Measurements from ENCODE around the gene GFAP.

GFAP gene

GRCh38 chr17:44921122-44921882 is 6.0 kb upstream of the GFAP start:
- POLR2A ChIA-PET = interaction anchor here (0.7 to 2.0 kb wide), 10 partner anchors 10 to 101 kb away, joined by 3 to 6 read pairs (median 3); partner anchors contain the start of gene C1QL1
- no peak for DNase-seq (ENCODE audit: extremely low spot score)
- TF ChIP-seq ARNT (IDR thresholded peaks at IDR 0.05) = no peak
- TF ChIP-seq FOXK2 (IDR thresholded peaks at IDR 0.05) = no peak
- no peak for TF ChIP-seq FOXA1 (IDR thresholded peaks at IDR 0.05)
- TF ChIP-seq L3MBTL2 (conservative IDR thresholded peaks at IDR 0.05) = no peak
- TF ChIP-seq FOXM1 (IDR thresholded peaks at IDR 0.05; ENCODE audit: borderline replicate concordance) = no peak
- no peak for TF ChIP-seq ZNF384 (IDR thresholded peaks at IDR 0.05)
- TF ChIP-seq LEF1 (IDR thresholded peaks at IDR 0.05; ENCODE audit: borderline replicate concordance) = no peak
- TF ChIP-seq CTBP1 (IDR thresholded peaks at IDR 0.05; ENCODE audit: borderline replicate concordance) = no peak
- TF ChIP-seq PKNOX1 (IDR thresholded peaks at IDR 0.05) = no peak
- TF ChIP-seq HDGF (IDR thresholded peaks at IDR 0.05; ENCODE audit: borderline replicate concordance) = no peak
- no peak for TF ChIP-seq SUZ12 (IDR thresholded peaks at IDR 0.05)
- no peak for TF ChIP-seq NFRKB (IDR thresholded peaks at IDR 0.05)
- TF ChIP-seq SP1 (IDR thresholded peaks at IDR 0.05) = no peak
- TF ChIP-seq TARDBP (IDR thresholded peaks at IDR 0.05) = no peak
- TF ChIP-seq BHLHE40 (IDR thresholded peaks at IDR 0.05; ENCODE audit: borderline replicate concordance) = no peak
- TF ChIP-seq ELF4 (IDR thresholded peaks at IDR 0.05) = no peak
- CTCF ChIA-PET = interaction anchor here (0.7 to 2.7 kb wide), 12 partner anchors 10 to 214 kb away, joined by 3 to 40 read pairs (median 6); partner anchors contain the start of genes ACBD4 and C1QL1

GRCh38 chr17:44920565-44920940 is 5.3 kb upstream of the GFAP start:
- no peak for TF ChIP-seq FOXA1 (IDR thresholded peaks at IDR 0.05)
- no peak for TF ChIP-seq SUZ12 (IDR thresholded peaks at IDR 0.05)
- no peak for TF ChIP-seq FOXM1 (IDR thresholded peaks at IDR 0.05; ENCODE audit: borderline replicate concordance)
- no peak for TF ChIP-seq BHLHE40 (IDR thresholded peaks at IDR 0.05; ENCODE audit: borderline replicate concordance)
- no peak for TF ChIP-seq HDGF (IDR thresholded peaks at IDR 0.05; ENCODE audit: borderline replicate concordance)
- no peak for TF ChIP-seq ARNT (IDR thresholded peaks at IDR 0.05)
- no peak for TF ChIP-seq L3MBTL2 (conservative IDR thresholded peaks at IDR 0.05)
- TF ChIP-seq NFRKB (IDR thresholded peaks at IDR 0.05) = no peak
- TF ChIP-seq PKNOX1 (IDR thresholded peaks at IDR 0.05) = no peak
- TF ChIP-seq ELF4 (IDR thresholded peaks at IDR 0.05) = no peak
- TF ChIP-seq CTBP1 (IDR thresholded peaks at IDR 0.05; ENCODE audit: borderline replicate concordance) = no peak
- no peak for TF ChIP-seq LEF1 (IDR thresholded peaks at IDR 0.05; ENCODE audit: borderline replicate concordance)
- TF ChIP-seq ZNF384 (IDR thresholded peaks at IDR 0.05) = no peak
- no peak for TF ChIP-seq FOXK2 (IDR thresholded peaks at IDR 0.05)
- CTCF ChIA-PET = interaction anchor here (0.6 to 2.7 kb wide), 18 partner anchors 10 to 215 kb away, joined by 3 to 40 read pairs (median 4); partner anchors contain the start of genes ACBD4, C1QL1 and EFTUD2
- POLR2A ChIA-PET = interaction anchor here (0.8 to 2.0 kb wide), 9 partner anchors 10 to 102 kb away, joined by 3 to 6 read pairs (median 3); partner anchors contain the start of gene C1QL1
- no peak for DNase-seq (ENCODE audit: extremely low spot score)

DNA sequence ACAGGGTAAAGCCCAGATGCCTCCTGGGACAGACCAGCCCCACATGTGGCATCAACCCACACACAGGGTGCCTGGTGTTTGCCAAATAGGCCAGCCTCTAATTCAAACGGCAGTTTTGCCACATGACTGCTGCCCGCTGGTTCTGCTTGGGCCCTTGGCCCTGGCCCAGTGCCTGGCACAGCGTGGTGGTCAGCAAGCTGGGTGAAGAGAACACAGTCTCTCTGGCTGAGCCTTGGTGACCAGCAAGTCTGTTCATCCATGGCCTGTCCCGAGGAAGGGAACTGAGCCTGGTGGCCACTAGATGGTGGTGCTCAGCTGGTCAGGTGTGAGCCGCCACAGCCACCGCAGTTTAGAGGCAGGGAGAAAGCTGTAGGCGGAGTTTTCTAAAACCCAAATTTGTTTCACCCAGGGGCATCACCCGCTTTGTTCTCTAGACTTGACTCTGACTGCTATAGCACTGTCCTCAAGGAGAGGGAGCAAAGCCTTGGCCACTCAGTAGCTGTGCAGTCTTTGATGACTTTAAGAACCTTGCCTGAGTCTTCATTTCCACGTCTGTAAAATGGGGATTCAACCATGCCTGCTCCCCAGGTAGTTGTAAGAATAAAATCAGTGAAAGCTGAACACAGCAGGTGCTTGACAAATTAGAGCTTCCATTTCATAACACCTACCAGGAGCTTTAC is 4.7 kb upstream of the GFAP start:
- CTCF ChIA-PET = interaction anchor here (0.6 to 2.7 kb wide), 18 partner anchors 9 to 215 kb away, joined by 3 to 40 read pairs (median 4); partner anchors contain the start of genes ACBD4, C1QL1 and EFTUD2
- TF ChIP-seq PKNOX1 (IDR thresholded peaks at IDR 0.05) = no peak
- no peak for TF ChIP-seq SP1 (IDR thresholded peaks at IDR 0.05)
- no peak for TF ChIP-seq SUZ12 (IDR thresholded peaks at IDR 0.05)
- TF ChIP-seq CTBP1 (IDR thresholded peaks at IDR 0.05; ENCODE audit: borderline replicate concordance) = no peak
- TF ChIP-seq ZNF384 (IDR thresholded peaks at IDR 0.05) = no peak
- TF ChIP-seq LEF1 (IDR thresholded peaks at IDR 0.05; ENCODE audit: borderline replicate concordance) = no peak
- TF ChIP-seq TARDBP (IDR thresholded peaks at IDR 0.05) = no peak
- TF ChIP-seq BHLHE40 (IDR thresholded peaks at IDR 0.05; ENCODE audit: borderline replicate concordance) = no peak
- TF ChIP-seq HDGF (IDR thresholded peaks at IDR 0.05; ENCODE audit: borderline replicate concordance) = no peak
- no peak for TF ChIP-seq ARNT (IDR thresholded peaks at IDR 0.05)
- TF ChIP-seq FOXM1 (IDR thresholded peaks at IDR 0.05; ENCODE audit: borderline replicate concordance) = no peak
- TF ChIP-seq FOXA1 (IDR thresholded peaks at IDR 0.05) = no peak
- no peak for TF ChIP-seq L3MBTL2 (conservative IDR thresholded peaks at IDR 0.05)
- no peak for TF ChIP-seq FOXK2 (IDR thresholded peaks at IDR 0.05)
- POLR2A ChIA-PET = interaction anchor here (1.1 to 2.0 kb wide), 7 partner anchors 9 to 104 kb away, joined by 3 to 6 read pairs (median 3); partner anchors contain the start of gene C1QL1
- DNase-seq (ENCODE audit: extremely low spot score) = peak; percentile 84

DNA sequence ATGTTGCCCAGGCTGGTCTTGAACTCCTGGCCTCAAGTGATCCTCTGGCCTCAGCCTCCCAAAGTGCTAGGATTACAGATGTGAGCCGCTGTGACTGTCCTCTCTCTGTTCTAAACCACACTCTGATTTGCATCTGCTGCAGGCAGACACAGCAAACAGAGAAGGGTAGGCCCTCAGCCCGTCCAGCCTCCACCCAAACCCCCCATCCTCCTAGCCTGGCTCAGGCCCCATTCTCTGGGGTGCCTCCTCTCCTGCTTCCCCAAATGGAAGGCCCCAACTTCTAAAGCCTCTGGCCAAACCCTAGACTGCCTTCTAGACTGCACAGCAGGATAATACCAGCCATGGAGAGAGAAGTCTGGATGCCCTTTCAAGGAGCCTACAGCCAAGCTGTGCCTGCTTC is 4.1 kb upstream of the GFAP start:
- TF ChIP-seq NFRKB (IDR thresholded peaks at IDR 0.05) (no peak), ZNF384 (IDR thresholded peaks at IDR 0.05) (no peak), FOXM1 (IDR thresholded peaks at IDR 0.05; ENCODE audit: borderline replicate concordance) (no peak), ARNT (IDR thresholded peaks at IDR 0.05) (no peak), BHLHE40 (IDR thresholded peaks at IDR 0.05; ENCODE audit: borderline replicate concordance) (no peak), LEF1 (IDR thresholded peaks at IDR 0.05; ENCODE audit: borderline replicate concordance) (no peak), SP1 (IDR thresholded peaks at IDR 0.05) (no peak), HDGF (IDR thresholded peaks at IDR 0.05; ENCODE audit: borderline replicate concordance) (no peak), PKNOX1 (IDR thresholded peaks at IDR 0.05) (no peak)
- ChIA-PET CTCF (interaction anchor here (0.7 to 2.7 kb wide), 7 partner anchors 8 to 167 kb away, joined by 3 to 40 read pairs (median 4); no protein-coding TSS in a partner anchor), POLR2A (interaction anchor here (1.3 to 1.7 kb wide), 2 partner anchors 103 to 105 kb away, joined by 3 to 4 read pairs; no protein-coding TSS in a partner anchor)
- no peak for DNase-seq (ENCODE audit: extremely low spot score)
